Activated T-helper 2 cell treated with anti-CD3 and anti-CD28 coated beads, Interferon-gamma antibody, Interleukin-2, Interleukin-4, amounts not matched to agents 10 μg/mL and 5 μg/mL and 100 μg/mL, durations not matched to agents 14 hours and 24 hours and 36 hours (primary cell): ENCODE results near the gene TMEM154. TPM values are rescaled to one million over a fixed set of nuclear protein-coding genes. Genes with fewer than 3 reads are reported as not detected.
A peak's percentile ranks its signal among the peaks of the same experiment; 100 is the strongest.

ENCODE experiments used
- DNase-seq: peaks from one replicate; pipeline ENCODE4 v3.0.0; 2021; ENCODE audit warnings: low spot score
- H3K27ac Mint-ChIP-seq: one replicate; pipeline ENCODE4 v1.8.0; 2021; ENCODE audit warnings: mixed read lengths
- H3K27me3 Mint-ChIP-seq: one replicate; pipeline ENCODE4 v1.8.0; 2021; ENCODE audit warnings: low read depth, mixed read lengths
- H3K36me3 Mint-ChIP-seq: one replicate; pipeline ENCODE4 v1.8.0; 2021; ENCODE audit warnings: low read depth, mixed read lengths
- H3K4me1 Mint-ChIP-seq: one replicate; pipeline ENCODE4 v1.8.0; 2021; ENCODE audit warnings: low read depth, mixed read lengths
- H3K4me3 Mint-ChIP-seq: one replicate; pipeline ENCODE4 v1.8.0; 2021; ENCODE audit warnings: low read depth, mild to moderate bottlenecking, moderate library complexity, mixed read lengths
- H3K9me3 Mint-ChIP-seq: one replicate; pipeline ENCODE4 v1.8.0; 2021; ENCODE audit warnings: mixed read lengths
- intact Hi-C: fragments of 100-400 bp; cut with micrococcal nuclease; formaldehyde crosslinking; loops from one replicate; pipeline ENCODE4 v1.15.1; 2023
- total RNA-seq: library from RNA; stranded (reverse); gene quantifications from 2 replicates; pipeline ENCODE4 v1.2.3, GENCODE V29; 2022

The TMEM154 gene
- total RNA-seq = 10.3 and 12.1 TPM in 2 replicates

GRCh38 chr4:152679414-152680281, at the start of gene TMEM154:
Gene TMEM154 (minus strand): TSS chr4:152679997. CDS start chr4:152679933, 64 bp downstream.
- Mint-ChIP-seq H3K4me1 (peaks cover 55% of the 10 kb centered on the region), H3K27ac (peak within 1 kb of the TSS; percentile 71), H3K9me3 (no peaks in the 10 kb centered on the region), H3K27me3 (no peaks in the 10 kb centered on the region), H3K4me3 (peak within 1 kb of the TSS; percentile 87), H3K36me3 (peaks cover 4% of the 10 kb centered on the region)
- peak; percentile 71 for DNase-seq
- intact Hi-C loops = loop anchor here (1.0 to 5.0 kb wide), 4 partner anchors 17 to 422 kb away; partner anchors contain the start of genes ARFIP1, FBXW7 and TIGD4

- intact Hi-C loops = no loop called here
- no peaks in the 10 kb centered on the region for H3K36me3 Mint-ChIP-seq
- no peak overlapping the region for H3K4me3 Mint-ChIP-seq
- no peaks in the 10 kb centered on the region for H3K9me3 Mint-ChIP-seq
- H3K4me1 Mint-ChIP-seq = no peaks in the 10 kb centered on the region
- H3K27me3 Mint-ChIP-seq = peaks cover 9% of the 10 kb centered on the region
- no peak for DNase-seq
- H3K27ac Mint-ChIP-seq = no peak overlapping the region
These were observed 49.7 kb upstream of the TMEM154 start for GRCh38 chr4:152729466-152729865.

GRCh38 chr4:152728343-152728742, 48.5 kb upstream of the TMEM154 start:
- H3K9me3 Mint-ChIP-seq = no peaks in the 10 kb centered on the region

GRCh38 chr4:152727784-152728183, 48.0 kb upstream of the TMEM154 start:
- no peak for DNase-seq
- Mint-ChIP-seq H3K36me3 (no peaks in the 10 kb centered on the region), H3K27ac (no peak overlapping the region), H3K4me3 (no peak overlapping the region), H3K9me3 (no peaks in the 10 kb centered on the region), H3K27me3 (peaks cover 12% of the 10 kb centered on the region), H3K4me1 (peaks cover 2% of the 10 kb centered on the region)
- intact Hi-C loops = no loop called here

More at GRCh38 chr4:152728343-152728742, 48.5 kb upstream of the TMEM154 start:
- no peak for DNase-seq
- H3K27me3 Mint-ChIP-seq = peaks cover 9% of the 10 kb centered on the region
- intact Hi-C loops = no loop called here
- H3K27ac Mint-ChIP-seq = no peak overlapping the region
- no peaks in the 10 kb centered on the region for H3K4me1 Mint-ChIP-seq
- H3K4me3 Mint-ChIP-seq = no peak overlapping the region
- H3K36me3 Mint-ChIP-seq = no peaks in the 10 kb centered on the region

GRCh38 chr4:152724494-152724893, 44.7 kb upstream of the TMEM154 start:
- no peaks in the 10 kb centered on the region for H3K9me3 Mint-ChIP-seq
- H3K4me1 Mint-ChIP-seq = peaks cover 2% of the 10 kb centered on the region
- no peak overlapping the region for H3K4me3 Mint-ChIP-seq
- H3K36me3 Mint-ChIP-seq = no peaks in the 10 kb centered on the region
- intact Hi-C loops = no loop called here
- H3K27ac Mint-ChIP-seq = no peak overlapping the region
- peaks cover 21% of the 10 kb centered on the region for H3K27me3 Mint-ChIP-seq
- no peak for DNase-seq

- no peaks in the 10 kb centered on the region for H3K9me3 Mint-ChIP-seq
- peaks cover 25% of the 10 kb centered on the region for H3K27me3 Mint-ChIP-seq
- intact Hi-C loops = no loop called here
- peaks cover 2% of the 10 kb centered on the region for H3K4me1 Mint-ChIP-seq
- H3K27ac Mint-ChIP-seq = no peak overlapping the region
- H3K4me3 Mint-ChIP-seq = no peak overlapping the region
- H3K36me3 Mint-ChIP-seq = no peaks in the 10 kb centered on the region
- no peak for DNase-seq
These were observed 43.4 kb upstream of the TMEM154 start for GRCh38 chr4:152723236-152723635.

- Mint-ChIP-seq H3K9me3 (peaks cover 6% of the 10 kb centered on the region), H3K27me3 (peaks cover 20% of the 10 kb centered on the region), H3K36me3 (no peaks in the 10 kb centered on the region), H3K27ac (no peak overlapping the region), H3K4me1 (peaks cover 2% of the 10 kb centered on the region), H3K4me3 (no peak overlapping the region)
- intact Hi-C loops = no loop called here
- DNase-seq = no peak
These were observed 40.2 kb upstream of the TMEM154 start for GRCh38 chr4:152719801-152720556.

GRCh38 chr4:152719291-152719690, 39.5 kb upstream of the TMEM154 start:
- DNase-seq = no peak
- Mint-ChIP-seq H3K4me3 (no peak overlapping the region), H3K36me3 (no peaks in the 10 kb centered on the region), H3K9me3 (peaks cover 13% of the 10 kb centered on the region), H3K27ac (no peak overlapping the region), H3K27me3 (peaks cover 20% of the 10 kb centered on the region), H3K4me1 (peaks cover 2% of the 10 kb centered on the region)
- intact Hi-C loops = no loop called here

GRCh38 chr4:152715076-152715475, 35.3 kb upstream of the TMEM154 start:
- intact Hi-C loops = no loop called here
- peaks cover 13% of the 10 kb centered on the region for H3K9me3 Mint-ChIP-seq

GRCh38 chr4:152713951-152714705, 34.3 kb upstream of the TMEM154 start:
- H3K36me3 Mint-ChIP-seq = no peaks in the 10 kb centered on the region
- no peak for DNase-seq
- H3K4me3 Mint-ChIP-seq = no peak overlapping the region
- H3K4me1 Mint-ChIP-seq = no peaks in the 10 kb centered on the region
- intact Hi-C loops = no loop called here
- peaks cover 13% of the 10 kb centered on the region for H3K27me3 Mint-ChIP-seq
- H3K27ac Mint-ChIP-seq = no peak overlapping the region
- peaks cover 13% of the 10 kb centered on the region for H3K9me3 Mint-ChIP-seq

More at GRCh38 chr4:152715076-152715475, 35.3 kb upstream of the TMEM154 start:
- no peak for DNase-seq
- H3K4me1 Mint-ChIP-seq = no peaks in the 10 kb centered on the region
- H3K4me3 Mint-ChIP-seq = no peak overlapping the region
- no peaks in the 10 kb centered on the region for H3K36me3 Mint-ChIP-seq
- H3K27me3 Mint-ChIP-seq = peaks cover 13% of the 10 kb centered on the region
- no peak overlapping the region for H3K27ac Mint-ChIP-seq

- Mint-ChIP-seq H3K4me1 (peaks cover 3% of the 10 kb centered on the region), H3K4me3 (no peak overlapping the region), H3K36me3 (peaks cover 5% of the 10 kb centered on the region), H3K27ac (no peak overlapping the region), H3K27me3 (peaks cover 10% of the 10 kb centered on the region), H3K9me3 (peaks cover 18% of the 10 kb centered on the region)
- no peak for DNase-seq
- intact Hi-C loops = no loop called here
These were observed 30.1 kb upstream of the TMEM154 start for GRCh38 chr4:152709675-152710438.

- Mint-ChIP-seq H3K9me3 (peaks cover 15% of the 10 kb centered on the region), H3K36me3 (peaks cover 5% of the 10 kb centered on the region), H3K4me3 (no peak overlapping the region), H3K27ac (no peak overlapping the region), H3K27me3 (peaks cover 11% of the 10 kb centered on the region), H3K4me1 (peaks cover 3% of the 10 kb centered on the region)
- intact Hi-C loops = no loop called here
- no peak for DNase-seq
These were observed 29.0 kb upstream of the TMEM154 start for GRCh38 chr4:152708796-152709195.
